ENCODE measurements around the gene SP9. TPM values are rescaled to one million over a fixed set of nuclear protein-coding genes. Genes with fewer than 3 reads are reported as not detected.

Gene SP9
- total and polyA plus RNA-seq, 9 of the 15 experiments (the other 6 are each of a cell fraction or from before 2014, with no cell fraction given), result 0.04 to 0.23 (median 0.11) TPM; not detected in 3

DNA sequence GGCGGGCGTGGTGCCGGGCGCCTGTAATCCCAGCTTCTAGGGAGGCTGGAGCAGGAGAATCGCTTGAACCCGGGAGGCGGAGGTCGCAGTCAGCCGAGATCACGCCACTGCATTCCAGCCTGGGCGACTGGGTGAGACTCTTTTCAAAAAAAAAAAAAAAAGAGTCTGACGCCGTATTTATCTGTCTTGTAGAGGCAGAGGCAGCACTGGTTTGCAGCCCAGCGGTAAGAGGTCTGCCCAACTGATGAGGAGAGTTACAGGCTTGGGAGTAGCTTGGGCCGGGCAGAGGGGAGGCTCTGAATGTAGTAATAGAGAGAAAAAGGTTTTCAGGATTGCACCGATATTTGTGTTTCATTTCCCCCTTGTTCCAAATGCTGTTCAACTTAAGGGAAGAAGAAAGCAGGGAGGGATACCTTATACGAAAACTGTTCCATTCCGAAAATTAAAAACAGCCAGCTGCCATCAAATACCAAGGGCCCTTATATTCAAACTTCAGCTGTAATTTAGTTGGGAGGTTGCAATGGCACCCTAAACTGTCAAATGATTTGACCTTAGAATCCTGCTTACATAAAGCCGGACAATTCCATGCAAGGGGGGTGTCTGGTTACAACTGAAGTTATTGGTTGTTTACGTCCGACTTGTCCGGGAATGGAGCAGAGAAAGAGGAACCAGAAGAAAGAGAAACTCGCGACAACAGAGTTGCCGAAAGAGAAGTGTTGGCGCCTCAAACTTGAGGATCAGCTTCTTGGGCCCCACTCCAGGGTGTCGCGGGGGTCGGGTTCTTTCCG is 9.2 kb upstream of the SP9 start (continued):
- peak; percentile 43; the same call in 1 of the 2 replicates for TF ChIP-seq LEF1 (IDR thresholded peaks at IDR 0.05)
- TF ChIP-seq CCNT2 (IDR thresholded peaks at IDR 0.05; ENCODE audit: borderline replicate concordance, extremely low read depth, insufficient read length, low read depth, low read length), result no peak
- TF ChIP-seq NFYB (IDR thresholded peaks at IDR 0.05; ENCODE audit: extremely low read depth, insufficient read length), result no peak
- TF ChIP-seq ARID1B (IDR thresholded peaks at IDR 0.05), result no peak
- TF ChIP-seq, protein P1, sequence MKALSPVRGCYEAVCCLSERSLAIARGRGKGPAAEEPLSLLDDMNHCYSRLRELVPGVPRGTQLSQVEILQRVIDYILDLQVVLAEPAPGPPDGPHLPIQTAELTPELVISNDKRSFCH (CRISPR knock-in tag; IDR thresholded peaks at IDR 0.05), result no peak
- TF ChIP-seq, protein P1 (tag; IDR thresholded peaks at IDR 0.05), result no peak
- TF ChIP-seq ZNF316 (IDR thresholded peaks at IDR 0.05), result no peak
- TF ChIP-seq ZKSCAN8 (CRISPR knock-in tag; IDR thresholded peaks at IDR 0.05), result no peak
- no peak for TF ChIP-seq CBFA2T2 (conservative IDR thresholded peaks at IDR 0.05)
- no peak for TF ChIP-seq SMAD1 (IDR thresholded peaks at IDR 0.05; ENCODE audit: low read depth, low read length, partially characterized antibody)
- TF ChIP-seq PTBP1 (IDR thresholded peaks at IDR 0.05; ENCODE audit: low read depth, low read length), result no peak
- no peak for TF ChIP-seq ZNF124 (CRISPR knock-in tag; IDR thresholded peaks at IDR 0.05)
- no peak for TF ChIP-seq GATA2 (CRISPR knock-in tag; IDR thresholded peaks at IDR 0.05)
- TF ChIP-seq ZNF785 (CRISPR knock-in tag; IDR thresholded peaks at IDR 0.05), result no peak
- TF ChIP-seq, protein P2, sequence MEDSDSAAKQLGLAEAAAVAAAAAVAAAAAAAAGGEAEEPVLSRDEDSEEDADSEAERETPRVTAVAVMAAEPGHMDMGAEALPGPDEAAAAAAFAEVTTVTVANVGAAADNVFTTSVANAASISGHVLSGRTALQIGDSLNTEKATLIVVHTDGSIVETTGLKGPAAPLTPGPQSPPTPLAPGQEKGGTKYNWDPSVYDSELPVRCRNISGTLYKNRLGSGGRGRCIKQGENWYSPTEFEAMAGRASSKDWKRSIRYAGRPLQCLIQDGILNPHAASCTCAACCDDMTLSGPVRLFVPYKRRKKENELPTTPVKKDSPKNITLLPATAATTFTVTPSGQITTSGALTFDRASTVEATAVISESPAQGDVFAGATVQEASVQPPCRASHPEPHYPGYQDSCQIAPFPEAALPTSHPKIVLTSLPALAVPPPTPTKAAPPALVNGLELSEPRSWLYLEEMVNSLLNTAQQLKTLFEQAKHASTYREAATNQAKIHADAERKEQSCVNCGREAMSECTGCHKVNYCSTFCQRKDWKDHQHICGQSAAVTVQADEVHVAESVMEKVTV (CRISPR knock-in tag; IDR thresholded peaks at IDR 0.05), result no peak
- TF ChIP-seq, protein P3, sequence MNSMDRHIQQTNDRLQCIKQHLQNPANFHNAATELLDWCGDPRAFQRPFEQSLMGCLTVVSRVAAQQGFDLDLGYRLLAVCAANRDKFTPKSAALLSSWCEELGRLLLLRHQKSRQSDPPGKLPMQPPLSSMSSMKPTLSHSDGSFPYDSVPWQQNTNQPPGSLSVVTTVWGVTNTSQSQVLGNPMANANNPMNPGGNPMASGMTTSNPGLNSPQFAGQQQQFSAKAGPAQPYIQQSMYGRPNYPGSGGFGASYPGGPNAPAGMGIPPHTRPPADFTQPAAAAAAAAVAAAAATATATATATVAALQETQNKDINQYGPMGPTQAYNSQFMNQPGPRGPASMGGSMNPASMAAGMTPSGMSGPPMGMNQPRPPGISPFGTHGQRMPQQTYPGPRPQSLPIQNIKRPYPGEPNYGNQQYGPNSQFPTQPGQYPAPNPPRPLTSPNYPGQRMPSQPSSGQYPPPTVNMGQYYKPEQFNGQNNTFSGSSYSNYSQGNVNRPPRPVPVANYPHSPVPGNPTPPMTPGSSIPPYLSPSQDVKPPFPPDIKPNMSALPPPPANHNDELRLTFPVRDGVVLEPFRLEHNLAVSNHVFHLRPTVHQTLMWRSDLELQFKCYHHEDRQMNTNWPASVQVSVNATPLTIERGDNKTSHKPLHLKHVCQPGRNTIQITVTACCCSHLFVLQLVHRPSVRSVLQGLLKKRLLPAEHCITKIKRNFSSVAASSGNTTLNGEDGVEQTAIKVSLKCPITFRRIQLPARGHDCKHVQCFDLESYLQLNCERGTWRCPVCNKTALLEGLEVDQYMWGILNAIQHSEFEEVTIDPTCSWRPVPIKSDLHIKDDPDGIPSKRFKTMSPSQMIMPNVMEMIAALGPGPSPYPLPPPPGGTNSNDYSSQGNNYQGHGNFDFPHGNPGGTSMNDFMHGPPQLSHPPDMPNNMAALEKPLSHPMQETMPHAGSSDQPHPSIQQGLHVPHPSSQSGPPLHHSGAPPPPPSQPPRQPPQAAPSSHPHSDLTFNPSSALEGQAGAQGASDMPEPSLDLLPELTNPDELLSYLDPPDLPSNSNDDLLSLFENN (IDR thresholded peaks at IDR 0.05; ENCODE audit: low read depth in 2 of 2, low read length in 2 of 2), result no peak; a peak in 1 of 4 replicates
- TF ChIP-seq KAT7 (CRISPR knock-in tag; IDR thresholded peaks at IDR 0.05; ENCODE audit: borderline replicate concordance), result no peak
- TF ChIP-seq HDAC1 (IDR thresholded peaks at IDR 0.05), result no peak; a peak in 1 of 4 replicates
- TF ChIP-seq NCOA1 (IDR thresholded peaks at IDR 0.05; ENCODE audit: low read depth), result 0 out of 2 replicates have a peak, but pooled peaks have one; percentile 23
- no peak for TF ChIP-seq SRF (CRISPR knock-in tag; IDR thresholded peaks at IDR 0.05)
- no peak for TF ChIP-seq ILK (tag; IDR thresholded peaks at IDR 0.05; ENCODE audit: borderline replicate concordance, low read depth)
- no peak for TF ChIP-seq POLR2A (conservative IDR thresholded peaks at IDR 0.05)
